ENCODE data around the gene ATP6AP1.

ATP6AP1 gene

DNA sequence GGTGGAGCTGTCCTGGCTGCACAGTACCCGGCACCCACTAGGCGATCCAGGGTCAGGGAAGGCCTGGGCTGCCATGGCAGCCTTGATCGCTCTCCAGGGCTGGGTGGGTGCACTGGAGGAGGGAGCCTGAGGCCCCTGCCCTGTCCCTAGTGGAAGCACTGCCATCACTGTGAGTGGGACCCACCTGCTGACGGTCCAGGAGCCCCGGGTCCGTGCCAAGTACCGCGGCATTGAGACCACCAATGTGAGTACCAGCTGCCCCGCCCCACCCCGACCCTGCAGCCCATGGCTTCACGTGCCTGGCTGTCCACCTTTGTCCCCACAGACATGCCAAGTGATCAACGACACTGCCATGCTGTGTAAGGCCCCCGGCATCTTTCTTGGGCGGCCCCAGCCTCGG lies 38.4 kb downstream of the ATP6AP1 start:
- Histone ChIP-seq H3K4me3 (ENCODE audit: low read length in 2 of 2) (no peak overlapping the region), H3K27ac (ENCODE audit: low read length) (no peak overlapping the region), H3K9me3 (ENCODE audit: control insufficient read depth in 2 of 2, low read length in 2 of 2) (no peaks in the 10 kb centered on the region), H3K36me3 (ENCODE audit: control insufficient read depth in 2 of 2, insufficient read depth in 2 of 2, low read length in 2 of 2) (peaks cover 0 to 9% of the 10 kb centered on the region in 2 donors), H3K27me3 (ENCODE audit: control insufficient read depth in 1 of 2, insufficient read depth in 2 of 2, low read length in 2 of 2) (peaks cover 0 to 2% of the 10 kb centered on the region in 2 donors), H3K9ac (ENCODE audit: low read length in 2 of 2) (no peak overlapping the region), H3K4me1 (ENCODE audit: control insufficient read depth, insufficient read depth, low read length) (no peaks in the 10 kb centered on the region)

DNA sequence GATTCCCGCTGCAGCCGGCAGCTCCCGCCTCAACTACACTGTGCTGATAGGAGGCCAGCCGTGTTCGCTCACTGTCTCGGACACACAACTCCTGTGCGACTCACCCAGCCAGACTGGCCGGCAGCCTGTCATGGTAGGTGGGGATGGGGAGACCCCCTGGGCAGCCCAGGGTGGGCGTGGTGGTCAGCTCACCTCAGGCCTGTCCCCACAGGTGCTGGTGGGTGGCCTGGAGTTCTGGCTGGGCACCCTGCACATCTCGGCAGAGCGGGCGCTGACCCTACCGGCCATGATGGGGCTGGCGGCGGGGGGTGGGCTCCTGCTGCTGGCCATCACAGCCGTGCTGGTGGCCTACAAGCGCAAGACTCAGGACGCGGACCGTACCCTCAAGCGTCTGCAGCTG lies 39.1 kb downstream of the ATP6AP1 start:
- Histone ChIP-seq H3K9me3 (ENCODE audit: control insufficient read depth in 2 of 2, low read length in 2 of 2) (no peaks in the 10 kb centered on the region), H3K27me3 (ENCODE audit: control insufficient read depth in 1 of 2, insufficient read depth in 2 of 2, low read length in 2 of 2) (peaks cover 0 to 2% of the 10 kb centered on the region in 2 donors), H3K4me1 (ENCODE audit: control insufficient read depth, insufficient read depth, low read length) (no peaks in the 10 kb centered on the region), H3K9ac (ENCODE audit: low read length in 2 of 2) (no peak overlapping the region), H3K36me3 (ENCODE audit: control insufficient read depth in 2 of 2, insufficient read depth in 2 of 2, low read length in 2 of 2) (peaks cover 0 to 9% of the 10 kb centered on the region in 2 donors), H3K27ac (ENCODE audit: low read length) (no peak overlapping the region), H3K4me3 (ENCODE audit: low read length in 2 of 2) (no peak overlapping the region)

DNA sequence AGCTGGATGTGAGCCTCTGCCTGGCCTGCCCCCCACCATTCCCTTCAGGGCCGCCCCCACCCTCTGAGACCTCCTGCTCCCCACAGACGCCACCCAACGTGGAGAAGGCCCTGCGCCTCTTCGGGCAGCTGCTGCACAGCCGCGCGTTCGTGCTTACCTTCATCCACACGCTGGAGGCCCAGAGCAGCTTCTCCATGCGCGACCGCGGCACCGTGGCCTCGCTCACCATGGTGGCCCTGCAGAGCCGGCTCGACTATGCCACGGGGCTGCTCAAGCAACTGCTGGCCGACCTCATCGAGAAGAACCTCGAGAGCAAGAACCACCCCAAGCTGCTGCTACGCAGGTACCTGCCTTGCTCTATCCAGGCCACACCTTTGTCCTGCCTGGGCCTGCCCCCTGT lies 39.7 kb downstream of the ATP6AP1 start:
- peaks cover 0 to 2% of the 10 kb centered on the region in 2 donors for H3K27me3 ChIP-seq (ENCODE audit: control insufficient read depth in 1 of 2, insufficient read depth in 2 of 2, low read length in 2 of 2)
- H3K27ac ChIP-seq (ENCODE audit: low read length), result no peak overlapping the region
- H3K9ac ChIP-seq (ENCODE audit: low read length in 2 of 2), result no peak overlapping the region
- H3K36me3 ChIP-seq (ENCODE audit: control insufficient read depth in 2 of 2, insufficient read depth in 2 of 2, low read length in 2 of 2), result peaks cover 0 to 9% of the 10 kb centered on the region in 2 donors
- H3K9me3 ChIP-seq (ENCODE audit: control insufficient read depth in 2 of 2, low read length in 2 of 2), result no peaks in the 10 kb centered on the region
- H3K4me1 ChIP-seq (ENCODE audit: control insufficient read depth, insufficient read depth, low read length), result no peaks in the 10 kb centered on the region
- H3K4me3 ChIP-seq (ENCODE audit: low read length in 2 of 2), result no peak overlapping the region

DNA sequence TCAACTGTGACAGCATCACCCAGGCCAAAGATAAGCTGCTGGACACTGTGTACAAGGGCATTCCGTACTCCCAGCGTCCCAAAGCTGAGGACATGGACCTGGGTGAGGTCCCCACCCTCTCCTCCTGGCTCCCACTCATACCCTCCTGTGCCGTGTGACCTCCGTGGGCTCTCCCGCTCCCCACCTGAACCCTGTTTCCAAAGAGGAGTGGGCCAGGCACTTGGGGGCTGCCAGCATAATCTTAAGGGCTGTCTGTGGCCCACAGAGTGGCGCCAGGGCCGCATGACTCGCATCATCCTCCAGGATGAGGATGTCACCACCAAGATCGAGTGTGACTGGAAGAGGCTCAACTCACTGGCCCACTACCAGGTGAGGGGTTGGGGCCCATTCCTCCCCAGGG lies 40.6 kb downstream of the ATP6AP1 start:
- no peak overlapping the region for H3K27ac ChIP-seq (ENCODE audit: low read length)
- H3K36me3 ChIP-seq (ENCODE audit: control insufficient read depth in 2 of 2, insufficient read depth in 2 of 2, low read length in 2 of 2), result peaks cover 0 to 9% of the 10 kb centered on the region in 2 donors
- H3K27me3 ChIP-seq (ENCODE audit: control insufficient read depth in 1 of 2, insufficient read depth in 2 of 2, low read length in 2 of 2), result peaks cover 0 to 2% of the 10 kb centered on the region in 2 donors
- no peak overlapping the region for H3K9ac ChIP-seq (ENCODE audit: low read length in 2 of 2)
- no peaks in the 10 kb centered on the region for H3K9me3 ChIP-seq (ENCODE audit: control insufficient read depth in 2 of 2, low read length in 2 of 2)
- no peaks in the 10 kb centered on the region for H3K4me1 ChIP-seq (ENCODE audit: control insufficient read depth, insufficient read depth, low read length)
- H3K4me3 ChIP-seq (ENCODE audit: low read length in 2 of 2), result no peak overlapping the region

DNA sequence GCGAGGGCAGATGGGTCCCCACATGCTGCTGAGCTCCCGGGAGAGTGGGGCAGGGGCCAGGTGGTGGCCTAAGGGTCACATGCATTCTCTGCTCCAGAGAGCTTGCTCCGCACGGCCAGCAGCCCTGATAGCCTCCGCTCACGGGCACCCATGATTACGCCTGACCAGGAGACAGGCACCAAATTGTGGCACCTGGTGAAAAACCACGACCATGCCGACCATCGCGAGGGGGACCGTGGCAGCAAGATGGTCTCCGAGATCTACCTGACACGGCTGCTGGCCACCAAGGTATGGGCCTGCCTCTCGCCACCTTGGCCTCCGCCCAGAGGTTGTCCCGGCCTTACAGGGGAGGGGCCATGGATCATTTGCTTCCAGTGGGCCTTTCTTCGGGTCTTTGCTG lies 41.4 kb downstream of the ATP6AP1 start:
- Histone ChIP-seq H3K27me3 (ENCODE audit: control insufficient read depth in 1 of 2, insufficient read depth in 2 of 2, low read length in 2 of 2) (peaks cover 0 to 2% of the 10 kb centered on the region in 2 donors), H3K4me3 (ENCODE audit: low read length in 2 of 2) (no peak overlapping the region), H3K9ac (ENCODE audit: low read length in 2 of 2) (no peak overlapping the region), H3K36me3 (ENCODE audit: control insufficient read depth in 2 of 2, insufficient read depth in 2 of 2, low read length in 2 of 2) (peaks cover 0 to 9% of the 10 kb centered on the region in 2 donors), H3K9me3 (ENCODE audit: control insufficient read depth in 2 of 2, low read length in 2 of 2) (no peaks in the 10 kb centered on the region), H3K27ac (ENCODE audit: low read length) (no peak overlapping the region), H3K4me1 (ENCODE audit: control insufficient read depth, insufficient read depth, low read length) (no peaks in the 10 kb centered on the region)

DNA sequence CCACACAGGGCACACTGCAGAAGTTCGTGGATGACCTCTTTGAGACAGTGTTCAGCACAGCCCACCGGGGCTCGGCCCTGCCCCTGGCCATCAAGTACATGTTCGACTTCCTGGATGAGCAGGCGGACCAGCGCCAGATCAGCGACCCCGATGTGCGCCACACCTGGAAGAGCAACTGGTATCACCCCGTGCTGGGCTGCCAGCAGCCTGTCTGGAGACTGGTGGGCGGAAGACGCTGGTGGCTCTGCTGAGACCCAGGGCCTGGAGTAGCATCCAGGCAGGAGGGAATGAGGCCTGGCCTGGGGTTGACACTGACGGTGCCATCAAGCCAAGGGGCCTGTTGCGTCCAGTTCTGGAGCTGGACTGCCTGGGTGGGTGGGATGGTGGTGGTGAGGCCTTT lies 42.0 kb downstream of the ATP6AP1 start:
- H3K36me3 ChIP-seq (ENCODE audit: control insufficient read depth in 2 of 2, insufficient read depth in 2 of 2, low read length in 2 of 2), result peaks cover 0 to 9% of the 10 kb centered on the region in 2 donors
- no peak overlapping the region for H3K9ac ChIP-seq (ENCODE audit: low read length in 2 of 2)
- no peaks in the 10 kb centered on the region for H3K9me3 ChIP-seq (ENCODE audit: control insufficient read depth in 2 of 2, low read length in 2 of 2)

DNA sequence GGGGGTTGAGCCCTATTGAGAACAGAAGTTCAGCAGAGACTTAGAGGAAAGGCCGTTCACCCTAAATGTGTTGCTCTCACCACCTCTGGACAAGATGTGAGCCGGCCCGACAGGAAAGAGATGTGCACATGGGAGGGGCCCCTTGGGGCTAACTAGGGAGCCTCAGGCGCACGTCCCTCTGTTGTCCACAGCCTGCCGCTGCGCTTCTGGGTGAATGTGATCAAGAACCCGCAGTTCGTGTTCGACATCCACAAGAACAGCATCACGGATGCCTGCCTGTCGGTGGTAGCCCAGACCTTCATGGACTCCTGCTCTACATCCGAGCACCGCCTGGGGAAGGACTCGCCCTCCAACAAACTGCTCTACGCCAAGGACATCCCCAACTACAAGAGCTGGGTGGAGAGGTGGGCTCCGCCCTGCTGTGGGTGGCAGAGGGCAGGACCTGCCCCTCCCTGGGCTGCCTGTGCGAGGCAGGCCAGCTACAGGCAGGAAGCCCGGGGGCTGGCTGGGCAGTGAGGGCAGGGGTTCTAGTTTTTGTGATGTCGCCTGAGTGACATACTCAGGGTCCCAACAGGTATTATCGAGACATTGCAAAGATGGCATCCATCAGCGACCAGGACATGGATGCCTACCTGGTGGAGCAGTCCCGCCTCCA lies 42.6 kb downstream of the ATP6AP1 start:
- no peak overlapping the region for H3K9ac ChIP-seq (ENCODE audit: low read length in 2 of 2)
- no peak overlapping the region for H3K27ac ChIP-seq (ENCODE audit: low read length)
- H3K4me1 ChIP-seq (ENCODE audit: control insufficient read depth, insufficient read depth, low read length), result no peaks in the 10 kb centered on the region
- H3K36me3 ChIP-seq (ENCODE audit: control insufficient read depth in 2 of 2, insufficient read depth in 2 of 2, low read length in 2 of 2), result peaks cover 0 to 11% of the 10 kb centered on the region in 2 donors
- peaks cover 0 to 2% of the 10 kb centered on the region in 2 donors for H3K27me3 ChIP-seq (ENCODE audit: control insufficient read depth in 1 of 2, insufficient read depth in 2 of 2, low read length in 2 of 2)
- H3K9me3 ChIP-seq (ENCODE audit: control insufficient read depth in 2 of 2, low read length in 2 of 2), result no peaks in the 10 kb centered on the region
- H3K4me3 ChIP-seq (ENCODE audit: low read length in 2 of 2), result no peak overlapping the region

More for the DNA sequence above, 42.0 kb downstream of the ATP6AP1 start:
- peaks cover 0 to 2% of the 10 kb centered on the region in 2 donors for H3K27me3 ChIP-seq (ENCODE audit: control insufficient read depth in 1 of 2, insufficient read depth in 2 of 2, low read length in 2 of 2)
- no peaks in the 10 kb centered on the region for H3K4me1 ChIP-seq (ENCODE audit: control insufficient read depth, insufficient read depth, low read length)
- no peak overlapping the region for H3K4me3 ChIP-seq (ENCODE audit: low read length in 2 of 2)
- H3K27ac ChIP-seq (ENCODE audit: low read length), result no peak overlapping the region

DNA sequence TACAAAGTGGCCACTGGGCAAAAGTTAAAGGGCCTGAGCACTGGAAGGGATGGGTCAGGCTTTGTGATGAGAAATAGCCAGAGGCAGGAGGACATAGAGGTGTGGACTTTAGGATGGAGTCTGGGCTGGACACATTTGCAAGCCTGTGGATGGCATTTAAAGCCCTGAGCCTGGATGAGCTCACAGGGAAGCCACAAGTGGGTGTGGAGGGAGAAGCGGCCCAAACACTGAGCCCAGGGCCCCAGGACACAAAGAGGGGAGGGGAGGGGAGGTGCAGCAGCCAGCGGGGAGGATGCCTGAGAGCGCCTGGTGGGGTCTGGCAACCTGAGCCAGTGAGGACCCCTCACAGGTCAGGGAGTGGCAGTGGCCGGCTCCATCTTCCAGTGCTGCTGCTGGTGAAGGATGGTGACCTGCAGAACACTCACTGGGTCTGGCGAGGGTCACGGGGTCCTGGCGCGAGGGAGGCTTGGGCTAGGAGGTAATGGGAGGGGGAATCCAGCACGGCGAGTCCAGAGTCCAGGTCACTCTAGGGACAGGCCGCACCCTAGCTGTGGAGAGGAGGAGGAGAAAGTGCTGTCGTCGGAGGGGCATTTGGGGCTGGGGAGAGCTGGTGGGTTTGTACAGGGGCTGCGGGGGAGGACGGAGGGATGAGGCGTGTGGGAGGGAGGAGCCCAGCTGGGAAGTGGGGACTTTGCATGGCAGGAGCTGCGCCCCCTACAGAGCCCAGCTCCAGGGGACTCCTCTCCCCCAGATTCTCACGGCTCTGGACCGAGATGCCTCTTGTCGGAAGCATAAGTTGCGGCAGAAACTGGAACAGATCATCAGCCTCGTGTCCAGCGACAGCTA lies 43.6 kb downstream of the ATP6AP1 start:
- peaks cover 0 to 4% of the 10 kb centered on the region in 2 donors for H3K27me3 ChIP-seq (ENCODE audit: control insufficient read depth in 1 of 2, insufficient read depth in 2 of 2, low read length in 2 of 2)
- no peaks in the 10 kb centered on the region for H3K9me3 ChIP-seq (ENCODE audit: control insufficient read depth in 2 of 2, low read length in 2 of 2)
- no peak overlapping the region for H3K4me3 ChIP-seq (ENCODE audit: low read length in 2 of 2)
- H3K27ac ChIP-seq (ENCODE audit: low read length), result no peak overlapping the region
- no peaks in the 10 kb centered on the region for H3K4me1 ChIP-seq (ENCODE audit: control insufficient read depth, insufficient read depth, low read length)
- H3K9ac ChIP-seq (ENCODE audit: low read length in 2 of 2), result no peak overlapping the region
- peaks cover 0 to 11% of the 10 kb centered on the region in 2 donors for H3K36me3 ChIP-seq (ENCODE audit: control insufficient read depth in 2 of 2, insufficient read depth in 2 of 2, low read length in 2 of 2)

DNA sequence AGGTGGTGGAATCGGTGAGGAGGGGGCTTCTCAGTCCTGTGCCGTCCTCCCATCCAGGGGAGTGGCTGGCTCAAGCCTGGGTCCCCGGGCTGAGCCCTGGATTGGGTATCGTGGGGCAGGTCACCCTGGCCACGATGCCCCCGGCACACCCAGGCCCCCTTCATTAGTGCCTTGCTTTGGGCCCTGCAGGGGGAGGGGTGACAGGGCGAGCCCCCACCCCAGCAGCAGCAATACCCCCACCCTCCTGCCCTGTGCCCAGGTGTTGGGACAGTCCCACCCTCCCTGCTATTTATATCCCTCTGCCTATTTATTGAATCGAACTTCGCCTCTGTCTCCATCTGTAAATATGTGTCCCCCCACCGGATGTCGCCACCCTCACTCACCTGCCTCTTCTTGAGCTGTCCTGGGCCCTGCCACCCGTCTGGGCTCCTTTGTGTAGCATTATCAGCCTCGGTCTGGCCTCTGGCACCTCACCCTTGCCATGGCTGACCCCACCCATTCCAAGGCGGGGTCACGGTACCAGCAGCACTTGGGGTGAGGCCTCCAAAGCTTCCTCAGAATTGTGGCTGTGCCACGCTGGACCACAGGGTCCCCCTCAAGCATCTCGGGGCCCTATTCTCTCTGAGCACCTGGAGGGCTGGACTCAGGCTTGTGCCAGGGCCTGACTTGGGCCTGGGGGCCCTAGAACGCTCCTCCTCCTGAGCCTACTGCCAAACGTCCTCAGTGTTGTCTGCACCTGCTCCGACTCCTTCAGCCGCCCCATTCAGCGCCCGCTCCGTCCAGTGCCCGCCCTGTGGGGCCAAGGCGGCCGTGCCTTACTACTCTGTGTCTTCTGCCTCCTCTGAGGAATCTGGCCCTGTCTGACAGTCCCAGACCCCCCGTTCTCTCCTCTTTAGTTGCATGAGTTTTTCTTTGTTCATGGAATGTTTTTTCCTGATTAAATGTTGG lies 44.5 kb downstream of the ATP6AP1 start:
- Histone ChIP-seq H3K4me1 (ENCODE audit: control insufficient read depth, insufficient read depth, low read length) (peaks cover 2% of the 10 kb centered on the region), H3K27me3 (ENCODE audit: control insufficient read depth in 1 of 2, insufficient read depth in 2 of 2, low read length in 2 of 2) (peaks cover 0 to 4% of the 10 kb centered on the region in 2 donors), H3K9ac (ENCODE audit: low read length in 2 of 2) (no peak overlapping the region), H3K9me3 (ENCODE audit: control insufficient read depth in 2 of 2, low read length in 2 of 2) (no peaks in the 10 kb centered on the region), H3K27ac (ENCODE audit: low read length) (no peak overlapping the region), H3K4me3 (ENCODE audit: low read length in 2 of 2) (no peak overlapping the region), H3K36me3 (ENCODE audit: control insufficient read depth in 2 of 2, insufficient read depth in 2 of 2, low read length in 2 of 2) (peaks cover 0 to 11% of the 10 kb centered on the region in 2 donors)

DNA sequence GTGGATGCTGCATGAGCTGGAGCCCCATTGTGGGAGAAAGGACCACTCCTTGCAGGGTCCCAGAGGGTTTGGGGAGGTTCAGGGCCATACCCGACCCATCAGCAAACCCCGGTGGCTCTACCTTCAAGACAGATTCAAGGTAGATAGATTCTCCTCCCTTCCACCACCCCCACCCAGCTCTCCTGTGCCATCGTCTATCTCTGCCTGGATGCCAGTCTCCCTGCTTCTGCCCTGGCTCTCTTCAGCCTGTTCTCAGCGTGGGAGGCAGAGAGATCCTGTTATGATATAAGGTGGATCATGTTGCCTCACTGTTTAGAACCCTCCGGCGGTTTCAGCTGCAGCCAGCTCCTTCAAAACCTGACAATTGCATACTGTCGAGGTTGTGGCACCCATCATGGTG lies 45.2 kb downstream of the ATP6AP1 start:
- Histone ChIP-seq H3K9me3 (ENCODE audit: control insufficient read depth in 2 of 2, low read length in 2 of 2) (no peaks in the 10 kb centered on the region), H3K36me3 (ENCODE audit: control insufficient read depth in 2 of 2, insufficient read depth in 2 of 2, low read length in 2 of 2) (peaks cover 0 to 11% of the 10 kb centered on the region in 2 donors)

More for the DNA sequence above, 45.2 kb downstream of the ATP6AP1 start:
- Histone ChIP-seq H3K9ac (ENCODE audit: low read length in 2 of 2) (no peak overlapping the region), H3K27ac (ENCODE audit: low read length) (no peak overlapping the region), H3K27me3 (ENCODE audit: control insufficient read depth in 1 of 2, insufficient read depth in 2 of 2, low read length in 2 of 2) (peaks cover 0 to 4% of the 10 kb centered on the region in 2 donors), H3K4me3 (ENCODE audit: low read length in 2 of 2) (no peak overlapping the region), H3K4me1 (ENCODE audit: control insufficient read depth, insufficient read depth, low read length) (peaks cover 7% of the 10 kb centered on the region)

Data from stomach smooth muscle (tissue), 2 donors.